Osteoblast (primary cell): ENCODE data around the gene CCDC60. TPM values are rescaled to one million over a fixed set of nuclear protein-coding genes. Genes with fewer than 3 reads are reported as not detected.

ENCODE experiments used
- DNase-seq: peaks from one replicate; pipeline ENCODE4 v3.0.0; 2011; ENCODE audit warnings: low spot score, mixed read lengths; ENCODE audit not compliant: insufficient read length; ENCODE audit errors: missing footprints
- H2AFZ ChIP-seq: 2 replicates; pipeline ENCODE4 v1.6.0; 2011; ENCODE audit warnings: mild to moderate bottlenecking, low read length
- H3K27ac ChIP-seq: 2 replicates; pipeline ENCODE4 v1.5.1; 2011; ENCODE audit warnings: mild to moderate bottlenecking, low read depth, low read length, moderate library complexity
- H3K27me3 ChIP-seq: 2 replicates; pipeline ENCODE4 v1.6.0; 2012; ENCODE audit warnings: mild to moderate bottlenecking, control low read depth, inconsistent platforms, low read length, moderate library complexity; ENCODE audit not compliant: insufficient read depth
- H3K36me3 ChIP-seq: 2 replicates; pipeline ENCODE4 v1.5.1; 2011; ENCODE audit warnings: mild to moderate bottlenecking, low read length, control low read depth, moderate library complexity; ENCODE audit not compliant: insufficient read depth
- H3K4me1 ChIP-seq: 2 replicates; pipeline ENCODE4 v1.5.1; 2011; ENCODE audit warnings: mild to moderate bottlenecking, low read length, control low read depth, moderate library complexity; ENCODE audit not compliant: insufficient read depth
- H3K4me2 ChIP-seq: 2 replicates; pipeline ENCODE4 v1.6.0; 2011; ENCODE audit warnings: mild to moderate bottlenecking, low read length; ENCODE audit not compliant: insufficient read depth
- H3K4me3 ChIP-seq: fragments of 200-600 bp; sonication (generic); 3 replicates; pipeline ENCODE4 v1.5.1; 2012; ENCODE audit warnings: mild to moderate bottlenecking, low read length, inconsistent platforms; ENCODE audit not compliant: insufficient read depth
- H3K79me2 ChIP-seq: 2 replicates; pipeline ENCODE4 v1.6.0; 2012; ENCODE audit warnings: mild to moderate bottlenecking, low read length, control low read depth, inconsistent platforms; ENCODE audit not compliant: insufficient read depth
- H3K9me3 ChIP-seq: 2 replicates; pipeline ENCODE4 v1.5.1; 2011; ENCODE audit warnings: low read depth, low read length, control low read depth
- H4K20me1 ChIP-seq: 2 replicates; pipeline ENCODE4 v1.6.0; 2012; ENCODE audit warnings: mild to moderate bottlenecking, low read length, control low read depth; ENCODE audit not compliant: insufficient read depth
- CTCF ChIP-seq: IDR thresholded peaks from 2 replicates; pipeline ENCODE4 v1.5.1; 2011; ENCODE audit warnings: mild to moderate bottlenecking, low read depth, low read length, moderate library complexity; ENCODE audit errors: extremely low read depth
- total RNA-seq: library from RNA; depleted of rRNA; stranded (reverse); fragments of >200 nt; gene quantifications from 2 replicates; pipeline ENCODE4 v1.2.3, GENCODE V29; 2012

The CCDC60 gene
- total RNA-seq, 1 donor, result not detected

- Histone ChIP-seq H3K4me2 (no peak overlapping the region), H4K20me1 (no peaks in the 10 kb centered on the region), H3K79me2 (no peaks in the 10 kb centered on the region), H3K27me3 (no peaks in the 10 kb centered on the region), H3K4me1 (no peaks in the 10 kb centered on the region), H3K36me3 (no peaks in the 10 kb centered on the region), H3K9me3 (no peaks in the 10 kb centered on the region), H3K27ac (no peak overlapping the region), H3K4me3 (no peak overlapping the region), H2AFZ (no peak overlapping the region)
- no peak for TF ChIP-seq CTCF
- DNase-seq, result no peak
These were observed 28.5 kb downstream of the CCDC60 start for GRCh38 chr12:119363037-119363436.

- no peak overlapping the region for H2AFZ ChIP-seq
- TF ChIP-seq CTCF, result no peak
These were observed 29.0 kb downstream of the CCDC60 start for GRCh38 chr12:119363490-119363889.

GRCh38 chr12:119365451-119365850, 30.9 kb downstream of the CCDC60 start:
- Histone ChIP-seq H3K9me3 (no peaks in the 10 kb centered on the region), H3K4me1 (no peaks in the 10 kb centered on the region), H2AFZ (no peak overlapping the region), H3K4me2 (no peak overlapping the region), H3K27me3 (no peaks in the 10 kb centered on the region), H4K20me1 (no peaks in the 10 kb centered on the region), H3K4me3 (no peak overlapping the region), H3K36me3 (no peaks in the 10 kb centered on the region), H3K79me2 (no peaks in the 10 kb centered on the region), H3K27ac (no peak overlapping the region)
- no peak for DNase-seq
- no peak for TF ChIP-seq CTCF

More at GRCh38 chr12:119363490-119363889, 29.0 kb downstream of the CCDC60 start:
- Histone ChIP-seq H3K27ac (no peak overlapping the region), H3K4me3 (no peak overlapping the region), H3K4me1 (no peaks in the 10 kb centered on the region), H3K79me2 (no peaks in the 10 kb centered on the region), H3K27me3 (no peaks in the 10 kb centered on the region), H4K20me1 (no peaks in the 10 kb centered on the region), H3K4me2 (no peak overlapping the region), H3K36me3 (no peaks in the 10 kb centered on the region), H3K9me3 (no peaks in the 10 kb centered on the region)
- DNase-seq, result no peak

- no peaks in the 10 kb centered on the region for H3K79me2 ChIP-seq
- no peak overlapping the region for H3K4me3 ChIP-seq
- H3K27ac ChIP-seq, result no peak overlapping the region
- H3K4me1 ChIP-seq, result no peaks in the 10 kb centered on the region
- H4K20me1 ChIP-seq, result no peaks in the 10 kb centered on the region
- DNase-seq, result peak; percentile 69
- TF ChIP-seq CTCF, result no peak
- no peaks in the 10 kb centered on the region for H3K36me3 ChIP-seq
- no peak overlapping the region for H3K4me2 ChIP-seq
- H2AFZ ChIP-seq, result no peak overlapping the region
- H3K27me3 ChIP-seq, result no peaks in the 10 kb centered on the region
- H3K9me3 ChIP-seq, result no peaks in the 10 kb centered on the region
These were observed 31.5 kb downstream of the CCDC60 start for GRCh38 chr12:119366007-119366406.
